PC-3 (cell line): ENCODE measurements around the gene EN1. TPM values are rescaled to one million over a fixed set of nuclear protein-coding genes. Genes with fewer than 3 reads are reported as not detected.

Source experiments
- ATAC-seq: fragments of 200-7000 bp; cut with Tn5 transposase; 2 replicates; pipeline ENCODE4 v1.9.1; 2020; ENCODE audit warnings: mild to moderate bottlenecking, moderate library complexity
- BruUV-seq: library from RNA; stranded (reverse); fragments of 400-500 nt; replicated peaks from 2 replicates; lab custom pipeline; 2021; lab: Mats Ljungman, UMichigan
- CTCF ChIA-PET: fragments of 300-600 bp; sonication (Branson Sonifier 250); formaldehyde crosslinking; loops from one replicate; lab custom pipeline; 2022; ENCODE audit warnings: antibody characterized with exemption; lab: Charles Lee
- POLR2A ChIA-PET: fragments of 300-600 bp; sonication (Branson Sonifier 250); formaldehyde crosslinking; loops from one replicate; lab custom pipeline; 2022; ENCODE audit warnings: antibody characterized with exemption; ENCODE audit not compliant: unreplicated experiment; lab: Charles Lee
- DNase-seq: peaks from one replicate; pipeline ENCODE4 v3.0.0-alpha.2; 2015
- H2AFZ ChIP-seq: fragments of 300-600 bp; sonication (generic); 2 replicates; pipeline ENCODE4 v1.6.0; 2016; ENCODE audit warnings: antibody characterized with exemption, low read length
- H3F3A ChIP-seq: fragments of 300-600 bp; sonication (generic); one replicate; pipeline ENCODE4 v1.6.0; 2017; ENCODE audit warnings: antibody characterized with exemption, low read length, control low read depth, mild to moderate bottlenecking; ENCODE audit not compliant: unreplicated experiment
- H3K27ac ChIP-seq: fragments of 300-600 bp; sonication (generic); 2 replicates; pipeline ENCODE4 v1.5.1; 2016; ENCODE audit warnings: mild to moderate bottlenecking, low read length
- H3K27me3 ChIP-seq: fragments of 300-600 bp; sonication (generic); 2 replicates; pipeline ENCODE4 v1.6.1; 2016; ENCODE audit warnings: low read length, mixed read lengths
- H3K36me3 ChIP-seq: fragments of 300-600 bp; sonication (generic); 2 replicates; pipeline ENCODE4 v1.6.1; 2016; ENCODE audit warnings: low read depth, mixed run types, low read length, mixed read lengths
- H3K4me1 ChIP-seq: fragments of 300-600 bp; sonication (generic); 2 replicates; pipeline ENCODE4 v1.5.1; 2016; ENCODE audit warnings: low read length; ENCODE audit not compliant: insufficient read depth
- H3K4me2 ChIP-seq: fragments of 300-600 bp; sonication (generic); 2 replicates; pipeline ENCODE4 v1.6.0; 2016; ENCODE audit warnings: low read length
- H3K4me3 ChIP-seq: fragments of 300-600 bp; sonication (generic); 2 replicates; pipeline ENCODE4 v1.5.1; 2016; ENCODE audit warnings: mild to moderate bottlenecking, low read length, mixed read lengths
- H3K79me2 ChIP-seq: fragments of 300-600 bp; sonication (generic); 2 replicates; pipeline ENCODE4 v1.6.1; 2017; ENCODE audit warnings: low read length, mixed read lengths
- H3K9ac ChIP-seq: fragments of 300-600 bp; sonication (generic); 2 replicates; pipeline ENCODE4 v1.6.0; 2016; ENCODE audit warnings: mild to moderate bottlenecking, low read length
- H3K9me2 ChIP-seq: fragments of 300-600 bp; sonication (generic); replicated peaks from 2 replicates; pipeline ENCODE4 v1.6.1; 2016; ENCODE audit warnings: mixed run types, low read length, mixed read lengths
- H3K9me3 ChIP-seq: fragments of 300-600 bp; sonication (generic); 2 replicates; pipeline ENCODE4 v1.6.1; 2016; ENCODE audit warnings: low read length, mixed read lengths
- H4K20me1 ChIP-seq: fragments of 300-600 bp; sonication (generic); 2 replicates; pipeline ENCODE4 v1.6.1; 2016; ENCODE audit warnings: low read length, mixed read lengths
- CTCF ChIP-seq: fragments of 300-600 bp; sonication (generic); conservative IDR thresholded peaks from 2 replicates; pipeline ENCODE4 v1.5.1; 2017; ENCODE audit warnings: antibody characterized with exemption, low read depth, mild to moderate bottlenecking, low read length
- EZH2 ChIP-seq: fragments of 300-600 bp; sonication (generic); IDR thresholded peaks from one replicate; pipeline ENCODE4 v1.6.1; 2017; ENCODE audit warnings: antibody characterized with exemption, mild to moderate bottlenecking, low read length; ENCODE audit not compliant: unreplicated experiment
- EZH2phosphoT487 ChIP-seq: fragments of 300-600 bp; sonication (generic); IDR thresholded peaks from 2 replicates; pipeline ENCODE4 v1.6.1; 2018; ENCODE audit warnings: mild to moderate bottlenecking, antibody characterized with exemption, low read length, borderline replicate concordance
- intact Hi-C: fragments of 100-400 bp; cut with micrococcal nuclease; formaldehyde crosslinking; loops from 2 replicates; pipeline ENCODE4 v1.9.0; 2023
- total RNA-seq: library from RNA; depleted of rRNA; stranded (reverse); fragments of >200 nt; gene quantifications from 2 replicates; pipeline ENCODE4 v1.2.3, GENCODE V29; 2014

The EN1 gene
- total RNA-seq, 1 experiment from 2014 or later, result 3.2 TPM

- H3K9me3 ChIP-seq, result no peaks in the 10 kb centered on the region
- no peak for TF ChIP-seq EZH2
- TF ChIP-seq CTCF, result no peak
- TF ChIP-seq EZH2phosphoT487, result no peak
- no peak overlapping the region for H3K4me3 ChIP-seq
- H3K27me3 ChIP-seq, result peaks cover 38% of the 10 kb centered on the region
- ChIA-PET CTCF (no interaction called here), POLR2A (no interaction called here)
- no peak overlapping the region for H2AFZ ChIP-seq
- H3K4me2 ChIP-seq, result no peak overlapping the region
- H3K9me2 ChIP-seq, result no peaks in the 10 kb centered on the region
- H3K9ac ChIP-seq, result no peak overlapping the region
- H3K79me2 ChIP-seq, result no peaks in the 10 kb centered on the region
- H3K36me3 ChIP-seq, result no peaks in the 10 kb centered on the region
- DNase-seq (no peak), ATAC-seq (no peak)
- no peaks in the 10 kb centered on the region for H3K4me1 ChIP-seq
- H3K27ac ChIP-seq, result no peak overlapping the region
- no peaks in the 10 kb centered on the region for H4K20me1 ChIP-seq
- intact Hi-C loops, result no loop called here
- H3F3A ChIP-seq, result no peaks in the 10 kb centered on the region
- BruUV-seq, result no TSS peak
Measured at GRCh38 chr2:118851650-118852049, 4.2 kb upstream of the EN1 start.

GRCh38 chr2:118850901-118851415 is 3.5 kb upstream of the EN1 start:
- no TSS peak for BruUV-seq

More at GRCh38 chr2:118850901-118851415, 3.5 kb upstream of the EN1 start:
- H3K36me3 ChIP-seq, result no peaks in the 10 kb centered on the region
- H3K27me3 ChIP-seq, result peaks cover 38% of the 10 kb centered on the region
- H3K27ac ChIP-seq, result no peak overlapping the region
- TF ChIP-seq CTCF (no peak), EZH2 (no peak), EZH2phosphoT487 (no peak)
- no peaks in the 10 kb centered on the region for H3F3A ChIP-seq
- H3K4me3 ChIP-seq, result no peak overlapping the region
- H3K9me2 ChIP-seq, result no peaks in the 10 kb centered on the region
- H2AFZ ChIP-seq, result no peak overlapping the region
- CTCF ChIA-PET, result no interaction called here
- no peaks in the 10 kb centered on the region for H3K9me3 ChIP-seq
- no peaks in the 10 kb centered on the region for H4K20me1 ChIP-seq
- no peak overlapping the region for H3K4me2 ChIP-seq
- POLR2A ChIA-PET, result no interaction called here
- intact Hi-C loops, result no loop called here
- ATAC-seq (no peak), DNase-seq (no peak)
- no peak overlapping the region for H3K9ac ChIP-seq
- H3K4me1 ChIP-seq, result no peaks in the 10 kb centered on the region
- 0 out of 2 replicates have a peak, but pooled peaks cover 2% of the 10 kb centered on the region for H3K79me2 ChIP-seq
